HEK293 (cell line): Measurements from ENCODE around the gene NOXO1.

Source experiments
- BCL11B ChIP-seq: fragments of 450-650 bp; formaldehyde crosslinking; IDR thresholded peaks from 2 replicates; pipeline ENCODE4 v1.5.1; 2016; ENCODE audit warnings: low read depth, missing biosample characterization, missing genetic modification characterization
- HOXD13 ChIP-seq: sonication (generic); formaldehyde crosslinking; IDR thresholded peaks from 2 replicates; pipeline ENCODE4 v1.8.0; 2022; ENCODE audit warnings: missing genetic modification reagents, borderline replicate concordance
- KLF7 ChIP-seq: fragments of 450-650 bp; formaldehyde crosslinking; IDR thresholded peaks from 2 replicates; pipeline ENCODE4 v1.5.1; 2016; ENCODE audit warnings: missing biosample characterization, missing genetic modification characterization, borderline replicate concordance
- MYNN ChIP-seq: fragments of 450-650 bp; formaldehyde crosslinking; IDR thresholded peaks from 2 replicates; pipeline ENCODE4 v1.5.1; 2016; ENCODE audit warnings: missing biosample characterization, missing genetic modification characterization, borderline replicate concordance
- PRDM1 ChIP-seq: fragments of 450-650 bp; formaldehyde crosslinking; IDR thresholded peaks from 2 replicates; pipeline ENCODE4; 2016; ENCODE audit warnings: missing biosample characterization, missing genetic modification characterization
- REST ChIP-seq: fragments of 450-650 bp; formaldehyde crosslinking; IDR thresholded peaks from 2 replicates; pipeline ENCODE4 v1.5.1; 2016; ENCODE audit warnings: missing biosample characterization, missing genetic modification characterization
- YY1 ChIP-seq: fragments of 450-650 bp; formaldehyde crosslinking; IDR thresholded peaks from 2 replicates; pipeline ENCODE4 v1.5.1; 2018; ENCODE audit warnings: missing biosample characterization, missing genetic modification characterization
- ZBTB26 ChIP-seq: fragments of 450-650 bp; formaldehyde crosslinking; optimal IDR thresholded peaks from 2 replicates; pipeline ENCODE3; 2016; ENCODE audit warnings: missing biosample characterization, mild to moderate bottlenecking, missing genetic modification characterization
- ZBTB48 ChIP-seq: fragments of 450-650 bp; formaldehyde crosslinking; IDR thresholded peaks from 2 replicates; pipeline ENCODE4 v1.5.1; 2016; ENCODE audit warnings: missing biosample characterization, missing genetic modification characterization
- ZBTB6 ChIP-seq: fragments of 450-650 bp; formaldehyde crosslinking; IDR thresholded peaks from 2 replicates; pipeline ENCODE4 v1.5.1; 2017; ENCODE audit warnings: missing biosample characterization, missing genetic modification characterization
- ZBTB8A ChIP-seq: fragments of 450-650 bp; formaldehyde crosslinking; IDR thresholded peaks from 2 replicates; pipeline ENCODE4 v1.5.1; 2016; ENCODE audit warnings: missing biosample characterization, missing genetic modification characterization
- ZNF133 ChIP-seq: fragments of 450-650 bp; formaldehyde crosslinking; IDR thresholded peaks from 2 replicates; pipeline ENCODE4 v1.5.1; 2016; ENCODE audit warnings: missing biosample characterization, missing genetic modification characterization
- ZNF292 ChIP-seq: fragments of 450-650 bp; formaldehyde crosslinking; IDR thresholded peaks from 2 replicates; pipeline ENCODE4 v1.5.1; 2016; ENCODE audit warnings: low read depth, missing biosample characterization, missing genetic modification characterization, borderline replicate concordance
- ZNF335 ChIP-seq: fragments of 450-650 bp; formaldehyde crosslinking; conservative IDR thresholded peaks from 2 replicates; pipeline ENCODE4 v1.5.1; 2016; ENCODE audit warnings: missing biosample characterization, missing genetic modification characterization
- ZNF341 ChIP-seq: fragments of 450-650 bp; formaldehyde crosslinking; IDR thresholded peaks from 2 replicates; pipeline ENCODE4; 2016; ENCODE audit warnings: low read depth, missing biosample characterization, missing genetic modification characterization
- ZNF354C ChIP-seq: fragments of 450-650 bp; formaldehyde crosslinking; IDR thresholded peaks from 2 replicates; pipeline ENCODE4 v1.5.1; 2016; ENCODE audit warnings: missing biosample characterization, missing genetic modification characterization, low read depth, borderline replicate concordance
- ZNF423 ChIP-seq: fragments of 450-650 bp; formaldehyde crosslinking; IDR thresholded peaks from 2 replicates; pipeline ENCODE4 v1.5.1; 2016; ENCODE audit warnings: missing biosample characterization, missing genetic modification characterization
- ZNF433 ChIP-seq: fragments of 450-650 bp; formaldehyde crosslinking; IDR thresholded peaks from 2 replicates; pipeline ENCODE4 v1.5.1; 2016; ENCODE audit warnings: missing biosample characterization, missing genetic modification characterization, low read depth
- ZNF48 ChIP-seq: fragments of 450-650 bp; formaldehyde crosslinking; IDR thresholded peaks from 2 replicates; pipeline ENCODE4 v1.5.1; 2016; ENCODE audit warnings: missing biosample characterization, missing genetic modification characterization
- ZNF510 ChIP-seq: fragments of 450-650 bp; formaldehyde crosslinking; IDR thresholded peaks from 2 replicates; pipeline ENCODE4 v1.5.1; 2018; ENCODE audit warnings: mild to moderate bottlenecking, missing genetic modification characterization, missing biosample characterization; ENCODE audit not compliant: insufficient replicate concordance
- ZNF521 ChIP-seq: fragments of 450-650 bp; formaldehyde crosslinking; IDR thresholded peaks from 2 replicates; pipeline ENCODE4 v1.5.1; 2017; ENCODE audit warnings: missing biosample characterization, mild to moderate bottlenecking, missing genetic modification characterization
- ZNF548 ChIP-seq: fragments of 450-650 bp; formaldehyde crosslinking; IDR thresholded peaks from 2 replicates; pipeline ENCODE4 v1.5.1; 2016; ENCODE audit warnings: missing biosample characterization, missing genetic modification characterization
- ZNF558 ChIP-seq: fragments of 450-650 bp; formaldehyde crosslinking; IDR thresholded peaks from 2 replicates; pipeline ENCODE4 v1.5.1; 2016; ENCODE audit warnings: missing biosample characterization, missing genetic modification characterization
- ZNF600 ChIP-seq: fragments of 450-650 bp; formaldehyde crosslinking; IDR thresholded peaks from 2 replicates; pipeline ENCODE4 v1.5.1; 2016; ENCODE audit warnings: missing biosample characterization, missing genetic modification characterization
- ZNF624 ChIP-seq: fragments of 450-650 bp; formaldehyde crosslinking; IDR thresholded peaks from 2 replicates; pipeline ENCODE4 v1.5.1; 2017; ENCODE audit warnings: missing biosample characterization, missing genetic modification characterization
- ZNF664 ChIP-seq: fragments of 450-650 bp; formaldehyde crosslinking; IDR thresholded peaks from 2 replicates; pipeline ENCODE4 v1.5.1; 2016; ENCODE audit warnings: missing biosample characterization, missing genetic modification characterization
- ZNF692 ChIP-seq: fragments of 450-650 bp; formaldehyde crosslinking; IDR thresholded peaks from 2 replicates; pipeline ENCODE4 v1.5.1; 2016; ENCODE audit warnings: missing biosample characterization, missing genetic modification characterization
- ZNF791 ChIP-seq: fragments of 450-650 bp; formaldehyde crosslinking; IDR thresholded peaks from 2 replicates; pipeline ENCODE4 v1.5.1; 2016; ENCODE audit warnings: missing biosample characterization, missing genetic modification characterization
- ZNF837 ChIP-seq: fragments of 450-650 bp; formaldehyde crosslinking; IDR thresholded peaks from 2 replicates; pipeline ENCODE4 v1.5.1; 2016; ENCODE audit warnings: missing biosample characterization, missing genetic modification characterization
- ZSCAN4 ChIP-seq: fragments of 450-650 bp; formaldehyde crosslinking; IDR thresholded peaks from 2 replicates; pipeline ENCODE4 v1.5.1; 2017; ENCODE audit warnings: missing biosample characterization, missing genetic modification characterization

Gene NOXO1

GRCh38 chr16:1971796-1972489 lies 9.3 kb downstream of the NOXO1 start, which contains the start of gene TBL3 (continued):
- 0 out of 2 replicates have a peak, but pooled peaks have one; percentile 6 for TF ChIP-seq ZSCAN4 (tag by site-specific recombination)
- TF ChIP-seq HOXD13 (CRISPR knock-in tag), result no peak
- TF ChIP-seq ZNF510 (tag by site-specific recombination), result no peak
- no peak for TF ChIP-seq ZNF664 (tag by site-specific recombination)
- TF ChIP-seq BCL11B (tag by site-specific recombination), result no peak
- TF ChIP-seq ZNF837 (tag by site-specific recombination), result no peak
- peak; percentile 100 for TF ChIP-seq YY1 (tag by site-specific recombination)
- no peak for TF ChIP-seq ZNF433 (tag by site-specific recombination)
- TF ChIP-seq ZNF423 (tag by site-specific recombination), result no peak
- TF ChIP-seq ZNF335 (tag by site-specific recombination), result peak; percentile 88
- TF ChIP-seq ZBTB48 (tag by site-specific recombination), result peak; percentile 10; the same call in 1 of the 2 replicates
- no peak for TF ChIP-seq ZNF133 (tag by site-specific recombination)
- no peak for TF ChIP-seq ZNF354C (tag by site-specific recombination)
- TF ChIP-seq PRDM1 (tag by site-specific recombination), result no peak
- TF ChIP-seq ZNF558, result no peak
- peak; percentile 68 for TF ChIP-seq ZBTB8A (tag by site-specific recombination)
- no peak; the same call in 1 of the 2 replicates for TF ChIP-seq ZNF341 (tag by site-specific recombination)
- TF ChIP-seq ZNF624 (tag by site-specific recombination), result no peak
- peak; percentile 100 for TF ChIP-seq ZBTB26 (tag by site-specific recombination)
- no peak for TF ChIP-seq ZNF548 (tag by site-specific recombination)
- TF ChIP-seq ZNF692 (tag by site-specific recombination), result peak; percentile 85
- TF ChIP-seq REST (tag by site-specific recombination), result 0 out of 2 replicates have a peak, but pooled peaks have one; percentile 34
- TF ChIP-seq ZNF48, result no peak
- 0 out of 2 replicates have a peak, but pooled peaks have one; percentile 6 for TF ChIP-seq MYNN (tag by site-specific recombination)
- TF ChIP-seq KLF7 (tag by site-specific recombination), result peak; percentile 67; the same call in 1 of the 2 replicates
- TF ChIP-seq ZNF292 (tag by site-specific recombination), result no peak
- TF ChIP-seq ZNF600, result no peak; the same call in 1 of the 2 replicates
- no peak for TF ChIP-seq ZBTB6 (tag by site-specific recombination)
- TF ChIP-seq ZNF521, result no peak
- TF ChIP-seq ZNF791, result no peak
